SU-DHL-6 (cell line): Measurements from ENCODE around the gene NCKAP5.

ENCODE experiments used
- CTCF ChIP-seq: fragments of 200-600 bp; sonication (generic); IDR thresholded peaks from one replicate; pipeline ENCODE4 v1.5.1; 2017; ENCODE audit warnings: antibody characterized with exemption, mild to moderate bottlenecking, low read length, moderate library complexity; ENCODE audit not compliant: insufficient read depth, poor library complexity, severe bottlenecking
- EZH2phosphoT487 ChIP-seq: fragments of 200-600 bp; sonication (generic), shearing (Covaris generic); conservative IDR thresholded peaks from 2 replicates; pipeline ENCODE4 v1.6.1; 2018; ENCODE audit warnings: mild to moderate bottlenecking, antibody characterized with exemption, low read length, moderate library complexity, mixed read lengths

- TF ChIP-seq CTCF (no peak), EZH2phosphoT487 (no peak)
These were observed 764.2 kb downstream of the NCKAP5 start for GRCh38 chr2:132804051-132804450.
